Stimulated activated CD8-positive, alpha-beta memory T cell treated with anti-CD3 and anti-CD28 coated beads, Interleukin-15, amount 100 ng/mL, for 48 hours (primary cell): ENCODE results near the gene PRTN3.
A peak's percentile ranks its signal among the peaks of the same experiment; 100 is the strongest.
"Not testable (repeated sequence)": the region's sequence is repeated elsewhere in the genome, so short reads cannot be mapped to it uniquely, and the experiment has no call there.

Experiments
- DNase-seq, 2 donors: peaks; one replicate each; pipeline ENCODE4 v3.0.0-alpha.2; 2020; ENCODE audit warnings: low read depth in 2 of 2

The PRTN3 gene

DNA sequence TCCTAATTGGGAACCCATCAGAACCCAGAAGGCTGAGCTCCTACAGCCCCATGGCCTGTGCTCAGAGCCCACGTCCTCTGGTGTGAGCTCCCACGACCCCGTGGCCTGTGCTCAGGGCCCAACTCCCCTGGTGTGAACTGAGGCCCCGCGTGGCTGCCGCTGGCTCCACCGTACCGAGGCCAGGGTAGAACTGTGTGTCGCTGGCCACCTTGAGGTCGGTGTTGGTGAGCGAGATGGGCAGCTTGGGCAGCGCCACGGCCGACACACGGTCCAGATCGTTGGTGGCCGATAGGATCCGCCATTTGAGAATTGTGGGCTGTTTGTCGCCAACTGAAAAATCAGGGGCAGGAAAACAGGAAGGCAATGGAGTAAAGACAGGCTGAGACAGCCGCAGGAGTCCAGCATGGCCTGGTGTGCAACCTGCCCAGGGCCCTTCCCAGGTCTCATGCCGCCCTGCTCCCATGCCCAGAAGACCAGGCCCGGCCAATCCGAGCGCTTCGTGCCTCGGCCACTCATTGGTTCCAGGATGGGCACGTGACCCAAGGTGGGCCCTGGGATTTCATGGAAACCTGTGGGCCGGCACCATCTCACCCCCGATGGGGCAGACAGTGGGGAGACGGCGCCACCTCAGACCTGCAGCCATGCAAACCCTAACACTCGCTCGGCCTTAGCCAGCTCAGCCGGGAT is 40.7 kb downstream of the PRTN3 start:
- no peak for DNase-seq

GRCh38 chr19:882871-883497 is 42.2 kb downstream of the PRTN3 start:
- no peak for DNase-seq

DNA sequence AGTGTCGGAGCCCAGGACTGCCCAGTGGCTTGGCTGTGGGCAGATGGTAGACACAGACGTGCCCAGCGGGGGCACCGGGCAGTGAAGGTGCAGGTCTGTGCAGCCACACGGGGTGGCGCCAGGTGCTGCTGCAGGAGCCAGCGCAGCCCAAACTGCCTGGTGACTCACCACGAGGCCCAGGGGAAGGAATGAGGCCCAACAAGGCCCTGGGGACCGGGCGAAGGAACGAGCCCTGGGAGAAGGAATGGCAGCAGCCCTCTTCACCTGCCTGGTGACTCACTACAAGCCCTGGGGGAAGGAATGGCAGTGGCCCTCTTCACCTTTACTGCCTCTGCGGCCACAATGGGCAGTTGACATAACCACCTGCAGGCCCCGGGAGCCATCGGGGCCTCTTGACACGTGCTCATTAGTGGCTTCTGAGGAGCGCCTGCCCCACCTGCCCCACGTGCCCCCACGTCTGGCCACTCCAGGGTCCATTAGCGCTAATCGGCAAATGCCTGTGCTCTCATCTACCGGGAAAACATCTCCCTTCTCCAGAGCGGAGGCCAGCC is 42.9 kb downstream of the PRTN3 start:
- no peak for DNase-seq

GRCh38 chr19:884420-885211 is 43.8 kb downstream of the PRTN3 start:
- no peak for DNase-seq

DNA sequence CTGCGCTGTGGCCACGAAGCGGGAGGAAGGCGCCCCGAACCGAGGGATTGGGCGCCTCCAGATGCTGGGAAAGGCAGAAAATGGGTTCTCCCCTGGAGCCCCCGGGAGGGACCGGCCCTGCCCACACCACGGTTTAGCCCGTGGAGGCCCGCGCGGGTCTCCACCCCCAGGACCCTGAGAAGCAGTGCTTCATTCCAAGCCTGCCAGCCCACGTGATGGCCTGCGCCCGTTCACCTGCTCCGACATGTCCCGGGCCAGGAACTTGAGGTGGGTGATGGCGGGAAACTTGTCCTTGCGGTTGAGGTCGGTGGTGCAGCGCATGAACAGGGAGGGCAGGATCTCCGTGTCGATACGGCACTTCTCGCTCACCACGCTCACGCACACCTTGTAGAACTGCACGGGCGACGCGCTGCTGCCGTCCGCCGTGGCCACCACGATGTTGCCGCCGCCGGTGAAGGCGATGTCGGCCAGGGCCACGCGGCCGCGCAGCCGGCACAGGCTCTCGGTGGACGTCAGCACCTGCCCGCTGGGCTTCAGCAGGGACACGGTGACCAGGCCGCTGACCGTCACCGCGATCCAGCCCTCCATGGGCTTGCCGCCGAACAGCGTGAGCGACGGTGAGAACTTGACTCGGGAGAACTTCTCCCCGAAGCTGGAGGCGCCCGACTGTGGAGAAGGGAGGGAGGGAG is 44.9 kb downstream of the PRTN3 start:
- DNase-seq: no peak

DNA sequence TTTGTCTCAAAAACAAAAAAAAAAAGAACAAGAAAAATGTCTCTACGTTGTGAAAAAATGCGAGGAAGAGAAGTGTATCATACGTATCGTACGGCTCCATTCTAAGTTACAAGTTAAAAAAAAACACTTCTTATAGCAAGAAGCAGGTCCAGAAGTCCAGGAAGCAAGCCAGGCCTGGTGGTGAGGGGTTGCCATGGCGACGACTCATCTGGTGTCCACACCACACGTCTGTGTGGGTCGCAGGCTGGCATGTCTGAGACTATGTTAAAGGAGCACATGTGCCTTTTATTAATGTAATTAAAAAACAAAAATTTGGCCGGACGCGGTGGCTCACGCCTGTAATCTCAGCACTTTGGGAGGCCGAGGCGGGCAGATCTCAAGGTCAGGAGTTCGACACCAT is 46.3 kb downstream of the PRTN3 start:
- no peak for DNase-seq

GRCh38 chr19:887599-887998 is 46.8 kb downstream of the PRTN3 start:
- no peak for DNase-seq

DNA sequence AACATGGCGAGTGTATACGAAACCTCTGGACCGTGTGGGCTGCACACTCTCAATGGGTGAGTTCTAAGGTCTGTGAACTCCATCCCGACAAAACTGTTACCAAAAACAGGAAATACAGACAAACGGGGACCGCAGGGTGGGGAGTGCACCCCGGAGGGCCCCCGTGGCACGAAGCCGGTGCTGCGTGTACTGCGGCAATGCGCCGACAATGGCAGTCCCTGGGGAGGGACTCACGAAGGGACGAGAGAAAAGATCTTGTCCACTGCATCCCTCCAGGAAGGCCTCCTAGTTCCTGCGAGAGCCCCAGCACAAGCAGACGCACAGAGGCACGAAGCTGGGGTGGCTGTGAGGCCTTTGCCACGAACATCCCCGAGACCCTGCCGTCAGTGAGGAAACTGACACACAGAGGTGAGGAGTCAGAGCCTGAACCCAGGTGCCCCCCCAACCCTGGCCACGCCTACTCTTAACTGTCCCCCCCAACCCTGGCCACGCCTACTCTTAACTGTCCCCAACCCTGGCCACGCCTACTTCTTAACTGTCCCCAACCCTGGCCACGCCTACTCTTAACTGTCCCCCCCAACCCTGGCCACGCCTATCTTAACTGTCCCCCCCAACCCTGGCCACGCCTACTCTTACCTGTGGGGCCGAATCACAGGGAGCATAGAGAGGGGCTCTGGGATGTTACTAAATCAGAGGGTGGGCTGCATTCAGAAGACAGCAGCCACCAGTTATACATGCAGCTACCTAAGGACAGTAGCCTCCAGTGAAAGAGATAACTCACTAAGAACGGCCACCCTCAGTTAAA is 48.0 kb downstream of the PRTN3 start:
- DNase-seq: peak in 1 of 2 donors; percentile 46

- DNase-seq: no peak
Observed at GRCh38 chr19:889662-890295, 49.0 kb downstream of the PRTN3 start.

- no peak for DNase-seq
Observed at GRCh38 chr19:890831-891230, 50.0 kb downstream of the PRTN3 start.

DNA sequence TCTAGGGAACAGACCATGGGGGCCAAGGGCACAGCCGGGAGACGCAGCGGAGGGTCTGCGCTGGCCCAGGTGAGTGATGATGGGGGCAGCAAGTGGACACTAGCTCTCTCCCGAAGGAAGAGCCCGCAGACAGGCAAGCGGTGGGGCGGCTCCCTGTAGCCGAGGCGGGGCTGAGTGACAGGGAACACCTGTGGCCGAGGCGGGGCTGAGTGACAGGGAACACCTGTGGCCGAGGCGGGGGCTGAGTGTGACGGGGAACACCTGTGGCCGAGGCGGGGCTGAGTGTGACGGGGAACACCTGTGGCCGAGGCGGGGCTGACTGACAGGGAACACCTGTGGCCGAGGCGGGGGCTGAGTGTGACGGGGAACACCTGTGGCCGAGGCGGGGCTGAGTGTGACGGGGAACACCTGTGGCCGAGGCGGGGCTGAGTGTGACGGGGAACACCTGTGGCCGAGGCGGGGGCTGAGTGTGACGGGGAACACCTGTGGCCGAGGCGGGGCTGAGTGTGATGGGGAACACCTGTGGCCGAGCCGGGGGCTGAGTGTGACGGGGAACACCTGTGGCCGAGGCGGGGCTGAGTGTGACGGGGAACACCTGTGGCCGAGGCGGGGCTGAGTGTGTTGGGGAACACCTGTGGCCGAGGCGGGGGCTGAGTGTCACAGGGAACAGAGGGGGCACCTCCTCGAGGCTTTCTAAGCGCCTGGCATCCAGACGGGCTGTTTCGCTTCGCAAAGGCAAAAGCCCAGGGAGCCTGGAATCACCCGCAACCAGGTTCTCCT is 50.8 kb downstream of the PRTN3 start:
- DNase-seq: not testable (repeated sequence)

DNA sequence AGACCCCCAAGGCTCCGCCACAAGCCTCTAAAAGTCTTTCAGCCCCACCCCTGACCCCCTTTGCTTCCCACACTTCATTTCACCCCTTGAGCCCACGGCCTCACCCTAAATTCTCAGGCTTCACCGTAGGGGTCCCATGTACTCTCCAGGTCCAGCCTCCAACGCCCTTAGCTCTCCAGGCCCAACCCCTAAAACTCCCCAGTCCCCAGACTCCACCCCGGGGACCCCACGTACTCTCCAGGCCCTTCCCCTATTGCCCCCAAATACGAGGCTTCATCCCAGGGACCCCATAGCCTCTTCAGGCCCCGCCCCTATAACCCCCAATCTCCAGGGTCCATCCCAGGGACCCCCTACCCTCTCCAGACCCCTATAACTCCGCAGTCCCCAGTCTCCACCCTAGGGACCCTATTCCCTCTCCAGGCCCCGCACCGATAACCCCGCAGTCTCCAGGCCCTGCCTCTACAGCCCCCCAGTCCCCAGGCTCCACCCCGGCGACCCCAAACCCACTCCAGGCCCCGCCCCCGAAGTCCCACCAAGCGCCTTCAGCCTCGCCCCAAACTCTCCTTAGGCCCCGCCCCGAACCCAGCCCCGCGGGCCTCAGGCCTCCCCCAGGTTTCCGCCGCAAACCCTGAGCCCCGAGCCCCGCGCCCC is 51.6 kb downstream of the PRTN3 start:
- no peak for DNase-seq

- DNase-seq: peak; percentile 80 to 84
Observed at GRCh38 chr19:892894-893689, 52.3 kb downstream of the PRTN3 start, which contains the start of the genes MED16 and RNU6-9. Gene MED16 (minus strand): TSS chr19:893187. CDS start chr19:891131, 2,056 bp downstream. Gene RNU6-9 (plus strand): TSS chr19:893484.

- no peak for DNase-seq
Observed at GRCh38 chr19:896434-896833, 55.6 kb downstream of the PRTN3 start.

DNA sequence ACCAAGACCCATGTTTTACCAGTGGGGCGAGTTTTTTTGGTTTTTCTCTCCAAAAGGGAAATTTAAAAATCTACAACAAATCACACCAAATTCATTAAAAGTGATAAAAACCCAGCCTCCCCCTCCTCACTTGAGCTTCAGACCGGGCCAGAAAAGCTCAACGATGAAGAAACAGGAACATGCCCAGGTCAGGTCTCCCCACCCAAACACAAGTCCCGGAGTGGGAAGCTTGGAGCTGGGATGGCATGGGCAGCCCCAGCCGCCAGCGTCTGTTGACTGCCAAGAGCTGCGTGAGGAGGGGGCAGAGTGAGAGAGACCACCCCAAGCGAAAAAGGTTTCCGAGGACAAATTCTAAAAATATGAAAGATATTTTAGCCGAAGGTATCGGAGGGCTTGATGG is 56.2 kb downstream of the PRTN3 start:
- DNase-seq: no peak

DNA sequence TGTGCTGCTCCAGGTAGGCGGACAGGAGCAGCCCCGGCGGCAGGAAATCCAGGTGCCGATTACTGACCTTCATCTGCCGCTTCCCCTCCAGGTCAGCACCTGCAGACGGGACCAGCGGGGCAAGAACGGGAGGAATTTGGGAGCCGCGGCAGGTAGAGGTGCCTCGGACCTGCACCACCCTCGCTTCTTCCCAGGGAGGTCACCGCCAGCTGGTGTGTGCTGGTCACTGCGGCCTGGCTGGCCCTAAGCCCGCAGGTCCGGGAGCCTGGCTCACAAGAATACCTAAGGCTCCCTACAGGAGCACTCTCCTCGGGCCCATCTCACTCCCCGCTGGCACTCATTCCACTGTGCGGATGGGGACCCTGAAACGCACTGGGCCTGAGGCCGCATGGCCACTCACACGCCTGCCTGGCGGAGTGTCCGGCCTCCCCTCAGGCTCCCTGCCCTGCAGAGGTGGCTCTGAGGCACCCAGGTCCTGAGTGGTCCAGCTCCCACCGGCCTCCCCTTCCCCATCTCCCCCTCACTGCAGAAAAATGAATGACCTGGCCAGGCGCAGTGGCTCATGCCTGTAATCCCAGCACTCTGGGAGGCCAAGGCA is 56.7 kb downstream of the PRTN3 start:
- DNase-seq: no peak
